Rectal smooth muscle tissue (tissue), 1 donor: ENCODE measurements around the gene LHX4.

Experiments
- H3K27ac ChIP-seq: one replicate; pipeline ENCODE4 v1.7.0; 2013; ENCODE audit warnings: low read depth, low read length, inconsistent platforms
- H3K27me3 ChIP-seq: one replicate; pipeline ENCODE4 v1.7.0; 2013; ENCODE audit warnings: low read length; ENCODE audit not compliant: control insufficient read depth, insufficient read depth
- H3K36me3 ChIP-seq: one replicate; pipeline ENCODE4 v1.7.0; 2013; ENCODE audit warnings: low read length; ENCODE audit not compliant: control insufficient read depth, insufficient read depth
- H3K4me1 ChIP-seq: one replicate; pipeline ENCODE4 v1.7.0; 2013; ENCODE audit warnings: low read length; ENCODE audit not compliant: control insufficient read depth, insufficient read depth
- H3K4me3 ChIP-seq: one replicate; pipeline ENCODE4 v1.7.0; 2013; ENCODE audit warnings: low read length
- H3K9ac ChIP-seq: one replicate; pipeline ENCODE4 v1.7.0; 2013; ENCODE audit warnings: low read length

LHX4 gene

DNA sequence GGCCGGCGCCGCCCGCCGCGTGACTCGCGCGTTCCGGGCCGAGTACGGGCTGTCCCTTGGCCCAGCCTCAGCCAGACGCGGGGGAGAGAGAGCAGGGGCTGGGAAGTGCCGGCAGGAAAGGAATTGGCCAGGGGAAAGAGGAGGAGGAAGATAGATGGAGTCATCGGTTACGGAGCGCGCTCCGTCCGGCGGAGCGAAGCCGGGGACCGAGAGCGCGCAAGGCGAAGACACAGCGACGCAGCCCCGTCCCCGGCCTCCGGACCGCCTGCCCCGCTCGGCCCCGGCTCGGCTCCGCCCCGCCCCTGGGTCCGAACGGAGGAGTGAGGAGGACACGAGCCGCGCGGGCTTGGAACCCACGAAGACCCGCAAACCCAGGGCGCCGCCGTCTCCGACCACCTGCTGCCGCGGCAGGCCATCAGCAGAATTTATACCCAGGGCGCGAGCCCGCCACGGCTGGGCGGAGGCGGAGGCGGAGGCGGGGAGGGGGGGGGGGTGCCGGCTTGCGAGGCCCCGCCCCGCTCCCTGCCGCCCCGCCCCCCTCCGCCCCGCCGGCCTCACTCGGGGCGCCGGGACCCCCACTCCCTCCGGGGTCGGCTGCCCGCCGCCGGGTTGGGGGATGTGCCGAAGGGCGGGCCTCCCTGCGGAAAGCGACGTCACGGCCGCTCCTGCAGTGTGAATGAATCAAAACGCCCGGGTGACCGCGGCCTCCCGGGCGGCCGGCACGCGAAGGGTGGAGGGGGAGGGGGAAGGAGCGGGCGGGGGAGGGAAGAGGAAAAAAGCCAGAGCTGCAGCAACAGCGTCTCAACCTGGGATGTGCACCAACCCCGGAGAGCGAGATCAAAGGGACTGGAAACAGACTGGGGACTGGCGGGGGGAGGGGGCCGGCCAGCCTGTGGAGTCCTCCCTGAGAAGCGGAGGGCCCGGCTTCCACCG, at the start of gene LHX4:
Gene LHX4, plus strand, starts transcription at position 782 of the 933 bp plus-strand sequence. CDS start 266 bp downstream, outside the sequence.
- H3K9ac ChIP-seq = no peak within 1 kb of the TSS
- H3K4me3 ChIP-seq = peak within 1 kb of the TSS; percentile 67
- no peaks in the 10 kb centered on the region for H3K36me3 ChIP-seq
- H3K27me3 ChIP-seq = peaks cover 63% of the 10 kb centered on the region
- peaks cover 4% of the 10 kb centered on the region for H3K4me1 ChIP-seq
- H3K27ac ChIP-seq = no peak within 1 kb of the TSS

- Histone ChIP-seq H3K27ac (no peak overlapping the region), H3K4me1 (no peaks in the 10 kb centered on the region), H3K27me3 (no peaks in the 10 kb centered on the region), H3K4me3 (no peak overlapping the region), H3K36me3 (peaks cover 17% of the 10 kb centered on the region), H3K9ac (no peak overlapping the region)
Observed at GRCh38 chr1:180181048-180181447, 49.0 kb upstream of the LHX4 start.

DNA sequence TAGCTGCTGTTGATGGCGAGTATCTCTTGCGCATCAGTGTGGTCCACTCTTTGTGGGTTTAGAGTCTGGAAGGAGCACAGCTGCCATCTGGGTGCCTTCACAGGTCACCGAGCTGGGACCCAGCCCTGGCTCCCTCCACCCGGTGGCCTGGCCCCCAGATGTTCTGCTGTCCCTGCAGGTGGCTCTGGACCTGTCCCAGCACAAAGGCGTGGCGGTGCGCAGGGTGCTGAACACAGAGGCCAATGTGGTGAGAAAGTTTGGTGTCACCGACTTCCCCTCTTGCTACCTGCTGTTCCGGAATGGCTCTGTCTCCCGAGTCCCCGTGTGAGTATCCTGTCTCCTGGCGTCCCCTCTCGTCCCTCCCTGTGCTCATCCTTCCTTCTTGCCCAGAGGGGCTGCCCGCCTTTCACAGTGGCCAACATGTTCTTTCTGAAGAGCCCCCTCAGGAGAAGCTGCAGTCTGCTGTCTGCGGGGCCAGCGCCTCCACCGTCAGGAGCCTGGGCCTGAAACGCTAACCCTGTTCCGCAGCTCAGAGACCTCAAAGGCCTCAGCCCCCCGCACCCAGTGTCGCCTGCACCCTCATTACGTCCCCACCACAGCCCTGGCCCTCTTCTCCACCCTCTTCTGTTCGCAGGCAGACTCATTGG, 47.9 kb upstream of the LHX4 start:
- Histone ChIP-seq H3K27ac (no peak overlapping the region), H3K4me3 (no peak overlapping the region), H3K27me3 (no peaks in the 10 kb centered on the region), H3K36me3 (peaks cover 20% of the 10 kb centered on the region), H3K9ac (no peak overlapping the region), H3K4me1 (no peaks in the 10 kb centered on the region)

DNA sequence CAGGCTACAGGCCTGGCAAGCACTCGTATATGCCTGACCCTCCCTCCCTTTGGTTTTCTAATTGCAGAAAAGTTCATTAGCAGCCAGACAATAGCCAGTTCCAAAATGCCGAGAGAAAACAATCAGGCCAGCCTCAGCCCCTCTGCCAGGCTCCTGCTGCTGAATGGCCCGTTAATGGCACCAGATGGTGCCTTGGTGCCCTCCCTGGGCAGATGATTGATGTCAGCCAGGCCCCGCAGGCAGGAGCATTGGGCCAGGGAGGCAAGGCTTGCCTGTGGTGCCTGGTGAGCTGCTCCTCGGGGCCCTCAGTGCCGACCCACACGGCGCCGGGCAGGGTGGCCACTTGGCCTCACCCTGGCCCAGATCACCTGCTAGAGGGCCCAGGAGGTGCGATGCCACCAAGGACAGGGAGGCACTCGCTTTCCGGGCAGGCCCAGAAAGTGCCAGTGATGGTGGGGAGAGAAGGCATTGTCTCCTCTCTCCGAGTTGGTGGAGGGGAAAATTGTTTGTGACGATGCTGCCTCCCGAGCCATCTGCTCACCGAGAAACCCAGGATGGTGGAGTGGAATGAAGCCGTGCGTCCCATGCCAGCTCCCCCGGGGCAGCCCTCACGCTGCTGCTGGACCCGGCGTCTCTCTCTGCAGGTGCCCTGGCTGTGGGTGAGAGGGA, 47.3 kb upstream of the LHX4 start:
- no peak overlapping the region for H3K9ac ChIP-seq
- peaks cover 20% of the 10 kb centered on the region for H3K36me3 ChIP-seq
- no peak overlapping the region for H3K4me3 ChIP-seq
- no peak overlapping the region for H3K27ac ChIP-seq
- H3K4me1 ChIP-seq = no peaks in the 10 kb centered on the region
- no peaks in the 10 kb centered on the region for H3K27me3 ChIP-seq

- H3K9ac ChIP-seq = no peak overlapping the region
- no peak overlapping the region for H3K27ac ChIP-seq
- H3K27me3 ChIP-seq = no peaks in the 10 kb centered on the region
- peaks cover 20% of the 10 kb centered on the region for H3K36me3 ChIP-seq
- no peaks in the 10 kb centered on the region for H3K4me1 ChIP-seq
- H3K4me3 ChIP-seq = no peak overlapping the region
Observed at GRCh38 chr1:180183426-180183825, 46.6 kb upstream of the LHX4 start.

DNA sequence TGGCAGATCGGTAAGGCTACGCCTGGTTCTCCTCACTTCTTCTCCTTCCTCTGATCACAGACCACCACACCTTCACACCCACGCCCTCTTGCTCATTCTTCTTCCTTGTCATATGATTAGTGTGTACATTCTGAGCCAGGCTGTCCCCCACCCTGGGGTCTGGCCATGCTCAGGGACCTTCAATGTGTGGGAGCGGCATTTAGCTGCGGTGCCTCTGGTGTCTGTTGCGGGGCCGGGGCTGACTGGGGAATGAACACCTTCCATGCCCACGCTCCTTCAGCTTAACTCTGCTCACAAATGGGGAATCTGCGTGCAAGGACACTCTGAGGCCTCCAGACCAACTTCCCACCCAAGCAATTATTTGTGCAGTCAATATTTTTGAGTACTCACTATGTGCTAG, 46.0 kb upstream of the LHX4 start:
- Histone ChIP-seq H3K36me3 (peaks cover 20% of the 10 kb centered on the region), H3K4me3 (no peak overlapping the region), H3K27me3 (no peaks in the 10 kb centered on the region), H3K27ac (no peak overlapping the region), H3K9ac (no peak overlapping the region), H3K4me1 (no peaks in the 10 kb centered on the region)

- no peaks in the 10 kb centered on the region for H3K4me1 ChIP-seq
- H3K27me3 ChIP-seq = no peaks in the 10 kb centered on the region
- H3K9ac ChIP-seq = no peak overlapping the region
- no peak overlapping the region for H3K4me3 ChIP-seq
- peaks cover 20% of the 10 kb centered on the region for H3K36me3 ChIP-seq
- H3K27ac ChIP-seq = no peak overlapping the region
Observed at GRCh38 chr1:180185281-180185680, 44.8 kb upstream of the LHX4 start.

GRCh38 chr1:180185971-180186645, 44.0 kb upstream of the LHX4 start:
- Histone ChIP-seq H3K27ac (no peak overlapping the region), H3K4me3 (no peak overlapping the region)

GRCh38 chr1:180186831-180187230, 43.2 kb upstream of the LHX4 start:
- H3K27ac ChIP-seq = no peak overlapping the region
- no peaks in the 10 kb centered on the region for H3K27me3 ChIP-seq
- H3K4me3 ChIP-seq = no peak overlapping the region
- H3K9ac ChIP-seq = no peak overlapping the region
- no peaks in the 10 kb centered on the region for H3K4me1 ChIP-seq
- peaks cover 28% of the 10 kb centered on the region for H3K36me3 ChIP-seq

More at GRCh38 chr1:180185971-180186645, 44.0 kb upstream of the LHX4 start:
- no peaks in the 10 kb centered on the region for H3K27me3 ChIP-seq
- peaks cover 24% of the 10 kb centered on the region for H3K36me3 ChIP-seq
- H3K4me1 ChIP-seq = no peaks in the 10 kb centered on the region
- H3K9ac ChIP-seq = no peak overlapping the region

GRCh38 chr1:180187626-180188025, 42.4 kb upstream of the LHX4 start:
- Histone ChIP-seq H3K27me3 (no peaks in the 10 kb centered on the region), H3K36me3 (peaks cover 22% of the 10 kb centered on the region), H3K27ac (no peak overlapping the region)

DNA sequence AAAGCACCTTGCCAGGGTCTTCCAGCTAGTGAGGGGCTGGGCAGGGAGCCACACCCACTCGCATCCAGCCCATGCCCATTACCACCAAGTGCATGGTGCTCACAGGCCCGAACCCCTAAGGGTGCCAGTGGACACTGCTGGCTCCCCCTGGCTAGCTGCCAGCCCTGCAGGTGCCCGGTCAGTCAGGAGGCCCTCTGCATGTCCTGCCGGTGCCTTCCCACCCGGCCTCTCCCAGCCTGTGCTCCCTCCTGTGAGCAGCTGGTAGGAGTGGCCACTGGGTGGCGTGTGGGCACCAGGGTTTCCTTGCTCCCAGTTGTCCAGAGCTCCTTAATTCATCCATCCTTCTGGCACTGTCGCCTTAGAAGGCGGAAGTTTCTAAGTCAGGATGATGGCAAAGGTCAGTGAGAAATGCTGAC, 42.0 kb upstream of the LHX4 start:
- Histone ChIP-seq H3K27me3 (no peaks in the 10 kb centered on the region), H3K4me3 (no peak overlapping the region), H3K4me1 (no peaks in the 10 kb centered on the region), H3K9ac (no peak overlapping the region), H3K36me3 (peaks cover 22% of the 10 kb centered on the region), H3K27ac (no peak overlapping the region)

More at GRCh38 chr1:180187626-180188025, 42.4 kb upstream of the LHX4 start:
- Histone ChIP-seq H3K4me1 (no peaks in the 10 kb centered on the region), H3K9ac (no peak overlapping the region), H3K4me3 (no peak overlapping the region)

DNA sequence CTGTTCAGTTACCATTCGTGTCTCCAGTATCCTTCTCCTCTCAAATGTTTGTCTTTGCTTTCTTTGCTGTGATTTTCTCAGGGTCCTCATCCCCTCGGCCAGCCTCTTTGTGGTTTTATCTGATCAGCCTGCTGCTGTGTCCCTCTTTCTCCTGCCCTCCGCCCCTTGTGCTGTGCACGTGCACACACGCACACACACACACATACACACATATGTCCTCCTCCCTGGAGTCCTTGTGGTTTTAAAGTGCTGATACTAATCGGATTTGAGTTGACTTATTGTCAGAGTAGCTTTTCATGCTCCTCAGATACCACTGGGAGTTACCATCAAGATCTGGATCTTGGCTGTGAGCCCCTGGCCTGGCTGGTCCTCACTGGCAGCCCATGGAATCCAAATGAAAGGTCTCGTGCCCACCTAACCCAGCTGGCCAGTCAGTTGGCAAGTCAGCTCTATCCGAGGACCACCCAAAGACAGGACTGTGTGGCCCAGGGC, 41.3 kb upstream of the LHX4 start:
- Histone ChIP-seq H3K27me3 (no peaks in the 10 kb centered on the region), H3K4me3 (no peak overlapping the region), H3K4me1 (no peaks in the 10 kb centered on the region), H3K9ac (no peak overlapping the region), H3K27ac (no peak overlapping the region), H3K36me3 (peaks cover 20% of the 10 kb centered on the region)
